Common myeloid progenitor, CD34-positive (primary cell): Measurements from ENCODE around the gene FOXP1.

Experiments
- CTCF ChIA-PET: fragments of 350-600 bp; sonication (Branson Sonifier 250); formaldehyde crosslinking; loops from one replicate; lab custom pipeline; 2021; ENCODE audit warnings: antibody characterized with exemption; lab: Charles Lee
- POLR2A ChIA-PET: fragments of 350-600 bp; sonication (Branson Sonifier 250); formaldehyde crosslinking; loops from one replicate; lab custom pipeline; 2021; ENCODE audit warnings: antibody characterized with exemption; lab: Charles Lee
- DNase-seq, 3 donors: peaks; one replicate each; pipeline versions ENCODE4 v3.0.0 to v3.0.0-alpha.2; 2013
- H3K27ac ChIP-seq, 2 experiments: 1 replicate in 1 of 2; 2 replicates in 1 of 2; pipeline ENCODE4 v1.7.0; 2013; ENCODE audit warnings: inconsistent platforms in 2 of 2, low read length in 2 of 2, mild to moderate bottlenecking in 2 of 2, low read depth in 1 of 2, moderate library complexity in 1 of 2; ENCODE audit not compliant: severe bottlenecking in 2 of 2, insufficient read depth in 1 of 2, poor library complexity in 1 of 2
- H3K27me3 ChIP-seq, 5 experiments: replicated peaks in 2 of 5; 1 replicate in 3 of 5; 2 replicates in 2 of 5; pipeline versions ENCODE4 v1.6.1 to v1.7.0; 2013; ENCODE audit warnings: low read length in 4 of 5, mild to moderate bottlenecking in 2 of 5, moderate library complexity in 2 of 5, inconsistent platforms in 1 of 5; ENCODE audit not compliant: insufficient read depth in 5 of 5, control insufficient read depth in 4 of 5
- H3K36me3 ChIP-seq, 4 experiments: 1 replicate in 2 of 4; 2 replicates in 2 of 4; pipeline versions ENCODE4 v1.6.1 to v1.7.0; 2013; ENCODE audit warnings: low read length in 3 of 4, control low read depth in 1 of 4, mild to moderate bottlenecking in 1 of 4; ENCODE audit not compliant: control insufficient read depth in 4 of 4, insufficient read depth in 4 of 4
- H3K4me1 ChIP-seq, 4 experiments: 1 replicate in 3 of 4; 2 replicates in 1 of 4; pipeline versions ENCODE4 v1.6.1 to v1.7.1; 2013; ENCODE audit warnings: low read length in 3 of 4, mild to moderate bottlenecking in 3 of 4, control low read depth in 1 of 4, inconsistent platforms in 1 of 4, moderate library complexity in 1 of 4; ENCODE audit not compliant: control insufficient read depth in 4 of 4, insufficient read depth in 4 of 4; ENCODE audit errors: control extremely low read depth in 1 of 4
- H3K4me3 ChIP-seq, 7 experiments: 1 replicate in 4 of 7; 2 replicates in 3 of 7; pipeline versions ENCODE4 v1.5.1 to v1.7.0; 2013; ENCODE audit warnings: mild to moderate bottlenecking in 7 of 7, low read length in 6 of 7, moderate library complexity in 6 of 7, inconsistent platforms in 2 of 7, low read depth in 2 of 7, control low read depth in 1 of 7; ENCODE audit not compliant: insufficient read depth in 4 of 7, control insufficient read depth in 1 of 7; ENCODE audit errors: extremely low read depth in 1 of 7
- H3K9me3 ChIP-seq, 5 experiments: 1 replicate in 4 of 5; 2 replicates in 1 of 5; pipeline versions ENCODE4 v1.6.1 to v1.7.1; 2013; ENCODE audit warnings: low read length in 4 of 5, mild to moderate bottlenecking in 2 of 5, inconsistent platforms in 1 of 5, low read depth in 1 of 5, moderate library complexity in 1 of 5; ENCODE audit not compliant: control insufficient read depth in 4 of 5, insufficient read depth in 2 of 5; ENCODE audit errors: control extremely low read depth in 1 of 5
- WGBS: methylation state at CpG from one replicate; pipeline ENCODE4 v1.1.5; 2013; ENCODE audit not compliant: insufficient coverage; 5-methylcytosine and 5-hydroxymethylcytosine counted together

The FOXP1 gene

DNA sequence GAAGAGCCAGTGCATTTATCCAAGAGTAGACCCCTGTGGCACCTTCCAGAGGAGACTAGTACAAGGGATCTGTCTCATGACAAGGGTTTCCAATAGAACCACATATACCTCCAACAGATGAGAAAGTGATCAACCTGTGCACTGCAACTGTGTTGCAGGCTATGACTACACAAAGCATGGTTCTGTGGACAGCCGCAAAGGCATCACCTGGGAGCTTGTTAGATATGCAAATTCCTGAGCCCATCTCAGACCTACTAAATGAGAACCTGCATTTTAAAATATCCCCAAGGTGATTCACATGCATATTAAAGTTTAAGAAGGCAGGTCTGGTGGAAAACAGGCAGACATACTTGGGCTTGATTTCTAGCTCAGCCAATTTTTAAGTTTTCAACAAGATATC is 368.7 kb downstream of the FOXP1 start:
- H3K27me3 ChIP-seq, result no peaks in the 10 kb centered on the region
- CTCF ChIA-PET, result interaction anchor here (1.0 to 1.3 kb wide), 2 partner anchors 30 to 92 kb away, joined by 3 read pairs; no protein-coding TSS in a partner anchor
- peaks cover 0 to 8% (median 0%) of the 10 kb centered on the region in 4 experiments for H3K4me1 ChIP-seq
- 100% methylated on average over 1 of the region's 1 CpG for WGBS
- no peaks in the 10 kb centered on the region for H3K9me3 ChIP-seq
- DNase-seq, result no peak
- H3K27ac ChIP-seq, result no peak overlapping the region
- H3K36me3 ChIP-seq, result peaks cover 4 to 12% (median 6%) of the 10 kb centered on the region in 4 experiments
- POLR2A ChIA-PET, result no interaction called here
- no peak overlapping the region for H3K4me3 ChIP-seq

DNA sequence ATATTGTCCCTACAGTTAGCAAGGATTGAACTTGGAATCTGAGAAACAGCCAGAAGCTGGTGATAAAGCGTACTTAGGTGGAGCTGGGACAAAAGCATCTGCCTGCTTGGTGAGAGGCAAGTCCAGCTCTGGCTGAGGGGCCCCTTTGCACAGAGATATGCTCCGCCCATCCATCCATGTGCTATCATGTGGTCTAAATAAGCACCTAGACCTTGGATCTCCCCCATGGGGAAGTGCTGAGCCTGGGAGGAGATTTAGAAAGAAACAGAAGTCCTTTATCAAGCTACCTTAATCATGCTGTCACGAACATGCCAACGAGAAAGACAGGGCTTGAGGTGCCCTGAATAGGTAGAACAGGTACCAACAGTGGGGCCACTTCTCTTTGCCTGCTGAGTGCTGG is 369.5 kb downstream of the FOXP1 start:
- no peak overlapping the region for H3K4me3 ChIP-seq
- H3K9me3 ChIP-seq, result no peaks in the 10 kb centered on the region
- no peaks in the 10 kb centered on the region for H3K27me3 ChIP-seq
- ChIA-PET CTCF (interaction anchor here (1.4 kb wide), 1 partner anchor 11 kb away, joined by 4 read pairs; no protein-coding TSS in a partner anchor), POLR2A (no interaction called here)
- DNase-seq, result no peak
- peaks cover 4 to 12% (median 6%) of the 10 kb centered on the region in 4 experiments for H3K36me3 ChIP-seq
- H3K4me1 ChIP-seq, result peaks cover under 1 to 14% (median 3%) of the 10 kb centered on the region in 4 experiments
- 71% methylated on average over 4 of the region's 4 CpGs for WGBS
- H3K27ac ChIP-seq, result no peak overlapping the region

DNA sequence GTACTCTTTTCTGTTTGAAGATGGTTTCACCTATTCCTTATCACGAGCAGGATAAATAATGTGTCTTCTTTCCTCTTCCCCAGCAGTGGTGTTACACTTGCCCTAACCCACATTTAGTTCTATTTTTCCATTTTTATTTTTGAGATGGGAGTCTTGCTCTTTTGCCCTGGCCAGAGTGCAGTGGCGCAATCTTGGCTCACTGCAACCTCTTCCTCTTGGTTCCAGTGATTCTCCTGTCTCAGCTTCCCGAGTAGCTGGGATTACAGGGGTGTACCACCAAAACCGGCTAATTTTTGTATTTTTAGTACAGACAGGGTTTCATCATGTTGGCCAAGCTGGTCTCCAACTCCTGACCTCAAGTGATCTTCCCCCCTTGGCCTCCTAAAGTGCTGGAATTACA is 372.4 kb downstream of the FOXP1 start:
- Histone ChIP-seq H3K9me3 (no peaks in the 10 kb centered on the region), H3K4me3 (no peak overlapping the region), H3K4me1 (peaks cover 9 to 39% (median 20%) of the 10 kb centered on the region in 4 experiments), H3K27ac (no peak overlapping the region), H3K27me3 (no peaks in the 10 kb centered on the region), H3K36me3 (peaks cover 2 to 8% (median 4%) of the 10 kb centered on the region in 4 experiments)
- 100% methylated on average over 2 of the region's 4 CpGs for WGBS
- POLR2A ChIA-PET, result no interaction called here
- DNase-seq, result no peak
- CTCF ChIA-PET, result interaction anchor here (0.9 to 1.4 kb wide), 4 partner anchors 9 to 46 kb away, joined by 3 to 4 read pairs (median 3); no protein-coding TSS in a partner anchor

DNA sequence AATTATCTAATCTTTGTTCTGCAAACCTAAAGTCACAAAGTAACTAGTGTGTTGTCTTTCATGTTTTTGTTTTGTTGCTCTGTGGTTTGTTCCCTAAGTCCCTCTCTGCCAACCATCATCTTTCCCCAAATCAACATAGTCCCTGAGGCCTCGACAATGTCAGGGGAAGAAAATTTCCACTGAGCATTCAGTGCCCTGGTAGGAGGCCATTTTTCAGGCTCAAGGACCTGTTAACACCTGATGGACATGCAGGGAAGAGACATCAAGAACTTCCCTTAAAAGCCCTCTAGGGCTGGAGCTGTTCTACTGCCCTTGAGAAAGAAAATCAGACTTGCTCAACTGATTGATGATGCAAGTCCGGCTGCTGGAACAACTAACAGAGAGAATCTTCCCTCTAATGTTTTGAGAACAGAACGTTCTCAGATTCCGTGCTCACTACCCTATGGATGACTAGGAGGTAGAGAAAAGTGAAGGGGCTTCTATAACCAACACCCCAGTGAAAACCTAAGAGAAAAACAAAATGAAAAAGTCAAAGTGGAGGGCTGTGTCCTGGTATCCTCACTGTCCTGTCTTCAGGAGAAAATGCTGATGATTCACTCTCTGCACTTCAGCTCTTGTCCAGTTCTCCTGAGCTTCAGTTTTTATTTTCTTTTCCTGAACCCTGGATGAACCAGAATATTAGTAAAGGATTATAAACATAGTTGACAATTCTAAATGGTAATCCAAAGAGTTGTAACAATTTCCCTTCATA is 373.1 kb downstream of the FOXP1 start:
- H3K9me3 ChIP-seq, result no peaks in the 10 kb centered on the region
- H3K36me3 ChIP-seq, result peaks cover 0 to 8% (median 3%) of the 10 kb centered on the region in 4 experiments
- WGBS, result 79% methylated on average over 3 of the region's 4 CpGs
- DNase-seq, result no peak
- H3K27ac ChIP-seq, result peak overlapping the region in 1 of 2 experiments; percentile 88
- H3K4me3 ChIP-seq, result peak overlapping the region in 1 of 7 experiments; percentile 14
- ChIA-PET POLR2A (no interaction called here), CTCF (interaction anchor here (0.9 to 2.2 kb wide), 7 partner anchors 8 to 45 kb away, joined by 3 to 6 read pairs (median 3); no protein-coding TSS in a partner anchor)
- peaks cover 9 to 43% (median 21%) of the 10 kb centered on the region in 4 experiments for H3K4me1 ChIP-seq
- no peaks in the 10 kb centered on the region for H3K27me3 ChIP-seq

DNA sequence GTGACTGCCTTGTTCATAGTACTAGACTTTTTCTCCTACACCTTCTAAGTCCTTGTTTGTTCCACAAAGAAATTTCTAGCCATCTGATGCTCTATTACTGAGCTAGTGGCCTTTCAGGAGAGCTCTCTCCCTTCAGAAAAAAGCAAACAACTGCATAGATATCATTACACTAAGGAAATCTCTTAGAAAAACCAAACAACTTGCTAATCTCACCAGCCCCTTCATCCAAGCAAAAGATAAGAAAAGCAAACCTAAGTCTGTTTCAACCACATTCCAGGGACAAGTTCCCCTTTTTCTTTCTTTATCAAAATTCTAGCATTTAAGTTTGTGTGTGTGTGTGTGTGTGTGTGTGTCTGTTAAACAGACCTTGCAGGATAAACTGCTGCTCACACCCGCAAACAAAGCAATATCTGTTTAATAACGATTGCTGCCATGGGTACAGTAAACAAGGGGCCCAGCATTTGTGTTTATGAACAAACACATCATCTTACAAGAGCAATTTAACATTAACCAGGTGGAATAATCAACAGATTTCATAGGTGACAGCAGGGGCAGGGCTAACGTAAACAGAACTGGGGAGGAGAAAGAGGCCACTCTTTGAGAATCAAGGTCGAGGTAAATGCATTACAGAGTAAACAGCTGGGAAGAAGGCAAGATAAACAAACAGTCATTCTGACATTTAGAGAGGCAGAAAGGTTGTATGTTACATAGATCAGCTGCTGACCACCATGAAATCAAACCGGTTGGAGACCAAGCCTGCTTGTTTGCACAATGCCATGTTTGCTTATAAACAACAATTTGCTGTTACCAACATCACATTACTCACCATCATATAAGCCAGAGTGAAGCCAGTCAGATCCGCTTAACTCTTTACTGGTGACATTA is 375.1 kb downstream of the FOXP1 start:
- CTCF ChIA-PET, result interaction anchor here (1.0 to 2.2 kb wide), 5 partner anchors 10 to 19 kb away, joined by 3 to 6 read pairs (median 4); no protein-coding TSS in a partner anchor
- Histone ChIP-seq H3K9me3 (no peaks in the 10 kb centered on the region), H3K27ac (peak overlapping the region; percentile 69 to 88), H3K27me3 (no peaks in the 10 kb centered on the region), H3K36me3 (peaks cover 0 to 2% (median 0%) of the 10 kb centered on the region in 4 experiments), H3K4me1 (peaks cover 9 to 47% (median 24%) of the 10 kb centered on the region in 4 experiments), H3K4me3 (peak overlapping the region in 2 of 7 experiments; percentile 37 to 51)
- 55% methylated on average over 3 of the region's 6 CpGs for WGBS
- POLR2A ChIA-PET, result interaction anchor here (0.7 to 1.2 kb wide), 3 partner anchors 17 to 37 kb away, joined by 3 to 5 read pairs (median 4); no protein-coding TSS in a partner anchor
- peak; percentile 85 to 95 (median 90) for DNase-seq

DNA sequence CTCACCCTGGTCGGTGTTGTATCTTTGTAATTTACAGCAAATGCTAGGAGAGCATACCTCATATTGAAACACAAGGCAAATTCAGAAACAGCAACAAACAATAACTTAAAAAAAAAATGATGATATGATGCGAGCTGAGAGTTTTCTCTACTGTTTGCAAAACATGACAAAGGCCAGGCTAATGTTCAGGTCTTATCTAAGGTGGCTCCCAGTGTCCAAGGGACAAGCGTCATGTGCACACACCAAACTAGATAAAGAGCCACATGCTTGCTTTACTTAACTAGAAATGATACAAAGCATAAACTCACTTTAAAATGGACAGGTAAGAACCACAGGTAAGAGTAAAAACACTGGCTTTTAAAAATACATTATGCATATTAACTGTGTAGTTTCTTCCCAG is 375.9 kb downstream of the FOXP1 start:
- Histone ChIP-seq H3K36me3 (peaks cover 0 to 2% (median 0%) of the 10 kb centered on the region in 4 experiments), H3K27me3 (no peaks in the 10 kb centered on the region), H3K4me1 (peaks cover 13 to 54% (median 24%) of the 10 kb centered on the region in 4 experiments), H3K27ac (peak overlapping the region; percentile 53 to 88), H3K9me3 (no peaks in the 10 kb centered on the region), H3K4me3 (peak overlapping the region in 3 of 7 experiments; percentile 8 to 51 (median 12))
- ChIA-PET POLR2A (interaction anchor here (0.8 to 1.2 kb wide), 2 partner anchors 18 to 19 kb away, joined by 4 to 5 read pairs; no protein-coding TSS in a partner anchor), CTCF (interaction anchor here (1.0 to 1.3 kb wide), 2 partner anchors 16 to 18 kb away, joined by 3 read pairs; no protein-coding TSS in a partner anchor)
- DNase-seq, result no peak
- no CpG with 5 or more reads among the region's 3 CpGs for WGBS
